Ovary (tissue), 9 donors: Measurements from ENCODE around the gene TFPI2. TPM values are rescaled to one million over a fixed set of nuclear protein-coding genes. Genes with fewer than 3 reads are reported as not detected.

Source experiments
- DNase-seq, 5 donors: peaks; one replicate each; pipeline ENCODE4 v3.0.0-alpha.2; 2019 to 2020
- H3K27ac ChIP-seq, 2 donors: fragments of 200-600 bp; one replicate each; pipeline versions ENCODE4 v1.5.1 to v1.8.0; 2019 to 2022
- H3K27me3 ChIP-seq: fragments of 200-600 bp; one replicate; pipeline ENCODE4 v1.8.0; 2022
- H3K36me3 ChIP-seq: fragments of 200-600 bp; sonication (generic); one replicate; pipeline ENCODE4 v1.5.1; 2019
- H3K4me1 ChIP-seq: one replicate; pipeline ENCODE4 v1.8.1; 2013; ENCODE audit warnings: mild to moderate bottlenecking, moderate library complexity; ENCODE audit not compliant: insufficient read depth
- H3K4me3 ChIP-seq: fragments of 200-600 bp; sonication (generic); one replicate; pipeline ENCODE4 v1.5.1; 2017
- H3K9me3 ChIP-seq, 2 donors: fragments of 200-600 bp in 1 of 2; sonication (generic) in 1 of 2; one replicate each; pipeline versions ENCODE4 v1.5.1 to v1.8.1; 2013 to 2019; ENCODE audit warnings: mild to moderate bottlenecking in 1 of 2, moderate library complexity in 1 of 2
- CTCF ChIP-seq, 3 donors: fragments of 450-650 bp in 2 of 3; fragments of 200-600 bp in 1 of 3; IDR thresholded peaks; one replicate each; pipeline versions ENCODE4 v1.5.1 to v1.8.0; 2016 to 2022; ENCODE audit warnings: antibody characterized with exemption in 3 of 3, mild to moderate bottlenecking in 1 of 3
- EP300 ChIP-seq: sonication (generic); formaldehyde crosslinking; IDR thresholded peaks from one replicate; pipeline ENCODE4 v1.6.1; 2017; ENCODE audit warnings: antibody characterized with exemption
- POLR2A ChIP-seq: fragments of 450-650 bp; IDR thresholded peaks from one replicate; pipeline ENCODE4 v1.6.1; 2017; ENCODE audit warnings: antibody characterized with exemption, mild to moderate bottlenecking, moderate library complexity
- WGBS, 3 donors: extraction: QIAGEN DNeasy Blood & Tissue Kit in 1 of 3; methylation state at CpG; one replicate each; pipeline versions ENCODE4 v1.1.5 to v1.1.7; 2013 to 2017; 5-methylcytosine and 5-hydroxymethylcytosine counted together
- intact Hi-C, 4 donors: fragments of 100-400 bp; cut with DNase I; formaldehyde crosslinking; loops; one replicate each; pipeline versions ENCODE4 v1.11.0 to v1.15.1; 2022 to 2023
- polyA plus RNA-seq, 2 donors: library from polyadenylated mRNA; stranded (reverse); fragments of 200-250 nt in 1 of 2; fragments of 350-450 nt in 1 of 2; fragmentation: Illumina TruSeq in 1 of 2; extraction: RNeasy Lipid Tissue Mini Kit (QIAGEN cat#74804) in 1 of 2; gene quantifications; one replicate each; pipeline ENCODE4 v1.2.3, GENCODE V29; 2013 to 2014
- total RNA-seq, 7 donors: library from RNA; depleted of rRNA in 2 of 7; stranded (reverse); fragments of >200 nt in 2 of 7; fragmentation: NEBNext Ultra II Directional in 3 of 7; extraction: Animal tissue kit (Norgen Biotek cat#: 25700) in 3 of 7; gene quantifications; one replicate each; pipeline versions ENCODE4 v1.1.0 to v1.2.4, GENCODE V29; 2016 to 2023
- donor health status: DM: no; HTN: no; CAD: no; lungs with moderate emphysema.
- donor health status: DM: no; HTN: no; CAD: no.
- donor health status: Bipolar disorder and iron deficiency.
- donor health status: DM: yes; HTN: yes; CAD: no.
- donor health status: DM: no; HTN: no; CAD: no.
- donor health status: DM: yes; HTN: yes; CAD: no.

TFPI2 gene
- total and polyA plus RNA-seq, 9 donors, result 22.9 to 126 (median 45.0) TPM

DNA sequence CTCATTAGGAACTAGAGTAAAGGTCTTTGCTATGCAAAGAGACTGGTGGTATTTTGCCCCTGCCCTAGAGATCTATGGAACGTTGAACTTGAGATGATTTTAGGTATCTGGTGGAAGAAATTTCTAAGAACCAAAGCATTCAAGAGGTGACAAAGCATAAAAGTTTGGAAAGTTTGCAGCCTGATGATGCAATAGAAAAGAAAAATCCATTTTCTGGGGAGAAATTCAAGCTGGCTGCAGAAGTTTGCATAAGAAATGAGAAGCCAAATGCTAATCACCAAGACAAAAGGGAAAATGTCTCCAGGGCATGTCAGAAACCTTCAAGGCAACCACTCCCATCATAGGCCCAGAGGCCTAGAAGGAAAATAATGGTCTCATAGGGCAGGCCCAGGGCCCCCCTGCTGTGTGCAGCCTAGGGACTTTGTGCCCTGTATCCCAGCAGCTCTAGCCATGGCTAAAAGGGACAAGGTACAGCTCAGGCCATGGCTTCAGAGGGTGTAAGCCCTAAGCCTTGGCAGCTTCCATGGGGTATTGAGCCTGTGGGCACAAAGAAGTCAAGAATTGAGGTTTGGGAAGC, 16.5 kb downstream of the TFPI2 start:
- Histone ChIP-seq H3K9me3 (no peaks in the 10 kb centered on the region), H3K27me3 (peaks cover 3% of the 10 kb centered on the region), H3K36me3 (no peaks in the 10 kb centered on the region), H3K27ac (no peak overlapping the region), H3K4me1 (no peaks in the 10 kb centered on the region), H3K4me3 (no peak overlapping the region)
- TF ChIP-seq EP300 (no peak), POLR2A (no peak), CTCF (IDR thresholded peaks at IDR 0.05) (no peak)
- intact Hi-C loops, result no loop called here
- no peak for DNase-seq
- WGBS, 3 donors, result 46 to 88% (median 85%) methylated on average over 1 of the region's 1 CpG

DNA sequence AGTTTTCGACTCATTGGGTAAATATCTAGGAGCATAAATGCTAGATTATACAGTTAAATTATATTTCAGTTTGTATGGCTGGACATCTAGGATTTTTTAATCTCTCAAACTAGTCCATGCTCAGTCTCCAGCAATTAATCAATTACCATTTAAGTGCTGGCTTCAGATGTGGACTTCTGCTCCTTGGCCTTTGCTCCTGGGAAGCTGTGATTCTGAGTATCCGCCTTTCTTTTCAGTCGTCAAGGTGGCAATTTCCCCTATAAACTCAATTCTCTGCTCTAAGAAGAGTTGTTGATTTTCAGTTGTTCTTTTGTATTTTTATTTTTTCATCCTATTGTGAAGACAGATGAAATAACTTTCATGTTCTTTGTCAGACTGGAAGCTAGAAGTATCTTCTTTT, 23.7 kb downstream of the TFPI2 start:
- TF ChIP-seq CTCF (IDR thresholded peaks at IDR 0.05), result no peak
- TF ChIP-seq EP300, result no peak
- no peak for TF ChIP-seq POLR2A
- H3K4me3 ChIP-seq, result no peak overlapping the region
- H3K9me3 ChIP-seq, result no peaks in the 10 kb centered on the region
- intact Hi-C loops, result no loop called here
- WGBS, 3 donors, result 84 to 91% (median 89%) methylated on average over 3 of the region's 3 CpGs
- no peaks in the 10 kb centered on the region for H3K27me3 ChIP-seq
- no peak overlapping the region for H3K27ac ChIP-seq
- H3K36me3 ChIP-seq, result no peaks in the 10 kb centered on the region
- no peak for DNase-seq
- H3K4me1 ChIP-seq, result no peaks in the 10 kb centered on the region

DNA sequence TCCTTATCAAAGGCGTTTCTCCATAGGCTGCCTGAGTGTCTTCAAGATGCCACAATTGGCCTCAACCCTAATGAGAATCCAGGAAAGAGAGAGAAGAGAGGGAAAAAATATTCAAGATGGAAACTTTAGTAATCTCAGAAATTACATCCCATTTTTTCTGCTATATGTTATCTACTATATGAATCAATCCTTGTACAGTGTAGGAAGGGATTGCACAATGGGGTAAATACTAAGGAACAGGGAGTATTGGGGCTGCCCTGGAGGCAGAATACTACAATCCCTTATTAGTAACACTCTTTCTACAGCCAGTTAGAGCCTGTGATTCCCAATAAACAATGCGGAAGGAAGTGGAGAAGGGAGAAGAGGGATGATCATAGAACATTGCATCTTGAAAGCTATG, 27.9 kb downstream of the TFPI2 start:
- no peaks in the 10 kb centered on the region for H3K27me3 ChIP-seq
- WGBS, 3 donors, result 78 to 90% (median 80%) methylated on average over 2 of the region's 2 CpGs
- TF ChIP-seq CTCF (IDR thresholded peaks at IDR 0.05) (no peak), POLR2A (no peak), EP300 (no peak)
- no peaks in the 10 kb centered on the region for H3K4me1 ChIP-seq
- intact Hi-C loops, result no loop called here
- H3K27ac ChIP-seq, result no peak overlapping the region
- H3K4me3 ChIP-seq, result no peak overlapping the region
- DNase-seq, result no peak
- no peaks in the 10 kb centered on the region for H3K9me3 ChIP-seq
- no peaks in the 10 kb centered on the region for H3K36me3 ChIP-seq

DNA sequence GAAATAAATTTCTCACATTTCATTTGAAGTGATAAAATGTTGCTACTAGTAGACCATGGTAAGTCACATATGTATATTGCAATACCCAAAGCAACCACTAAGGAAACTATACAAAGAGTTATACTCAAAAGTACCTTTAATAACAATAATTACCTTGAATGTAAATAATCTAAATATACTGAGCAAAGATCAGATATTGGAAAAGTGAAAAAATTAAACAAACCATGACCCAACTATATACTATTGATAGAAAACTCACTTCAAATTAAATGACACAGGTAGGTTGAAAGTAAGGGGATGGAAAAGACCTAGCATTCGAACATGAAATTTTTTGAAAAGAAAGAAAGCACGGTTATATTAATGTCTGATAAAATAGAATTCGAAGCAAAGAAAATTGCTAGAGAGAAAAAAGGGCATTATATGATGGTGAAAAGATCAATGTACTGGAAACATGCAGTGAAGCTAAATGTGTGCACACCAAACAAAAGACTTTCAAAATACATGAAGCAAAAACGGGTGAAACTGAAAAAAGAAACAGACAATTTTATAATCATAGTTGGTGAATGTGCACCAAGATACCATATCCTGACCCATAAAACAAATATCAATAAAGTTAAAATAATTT, 29.1 kb downstream of the TFPI2 start:
- Histone ChIP-seq H3K36me3 (no peaks in the 10 kb centered on the region), H3K27me3 (no peaks in the 10 kb centered on the region), H3K4me3 (no peak overlapping the region), H3K27ac (no peak overlapping the region), H3K4me1 (no peaks in the 10 kb centered on the region), H3K9me3 (no peaks in the 10 kb centered on the region)
- TF ChIP-seq POLR2A (no peak), CTCF (IDR thresholded peaks at IDR 0.05) (no peak), EP300 (no peak)
- intact Hi-C loops, result no loop called here
- no peak for DNase-seq
- WGBS, 3 donors, result 87 to 91% (median 88%) methylated on average over 4 of the region's 4 CpGs
